Activated CD4-positive, alpha-beta T cell treated with anti-CD3 and anti-CD28 coated beads, Interleukin-10, Interleukin-2, amounts not matched to agents 100 ng/mL and 50 ng/mL, durations not matched to agents 16 hours and 8 hours (primary cell): ENCODE measurements around the gene RBM19.

ENCODE experiments used
- DNase-seq: peaks from one replicate; pipeline ENCODE4 v3.0.0-alpha.2; 2020

RBM19 gene

GRCh38 chr12:113879658-113880057 is 86.5 kb downstream of the RBM19 start:
- no peak for DNase-seq

DNA sequence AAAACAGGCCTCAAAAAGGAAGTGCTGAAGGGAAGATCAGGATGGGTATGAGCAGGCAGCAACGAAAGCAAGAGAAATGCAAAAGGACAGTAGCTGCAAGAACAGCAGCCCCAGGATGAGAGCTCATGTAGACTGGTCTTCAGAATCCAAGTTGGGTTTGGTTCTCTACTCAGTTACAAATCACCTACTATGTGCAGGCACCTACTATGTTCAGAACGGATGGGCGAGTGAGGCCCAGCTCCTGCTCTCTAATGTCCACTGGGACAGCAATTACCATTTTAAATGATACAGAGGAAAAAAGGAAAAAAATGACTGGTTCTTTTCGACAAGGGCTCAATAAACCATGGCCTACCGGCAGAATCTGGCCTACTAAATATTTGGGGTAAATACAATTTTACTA is 88.5 kb downstream of the RBM19 start:
- DNase-seq = no peak

DNA sequence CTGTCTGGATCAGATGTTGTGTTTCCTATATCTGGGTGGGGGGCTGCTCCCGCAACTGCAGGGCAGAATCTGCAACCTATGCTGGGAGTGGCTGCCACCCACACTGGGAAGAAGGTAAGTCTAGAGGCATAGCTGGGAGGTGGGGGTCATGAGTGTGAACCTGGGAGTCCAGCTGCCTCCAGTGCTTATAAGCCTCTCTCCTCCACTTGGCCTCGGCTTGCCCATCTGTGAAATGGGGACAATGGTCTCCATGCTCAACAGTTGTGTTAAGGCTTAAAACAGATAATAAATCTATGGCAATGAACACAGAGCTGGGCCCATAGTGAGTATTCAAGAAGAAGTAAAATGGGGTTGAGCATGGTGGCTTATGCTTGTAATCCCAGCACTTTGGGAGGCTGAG is 90.0 kb downstream of the RBM19 start:
- no peak for DNase-seq

GRCh38 chr12:113875691-113876090 is 90.4 kb downstream of the RBM19 start:
- no peak for DNase-seq

DNA sequence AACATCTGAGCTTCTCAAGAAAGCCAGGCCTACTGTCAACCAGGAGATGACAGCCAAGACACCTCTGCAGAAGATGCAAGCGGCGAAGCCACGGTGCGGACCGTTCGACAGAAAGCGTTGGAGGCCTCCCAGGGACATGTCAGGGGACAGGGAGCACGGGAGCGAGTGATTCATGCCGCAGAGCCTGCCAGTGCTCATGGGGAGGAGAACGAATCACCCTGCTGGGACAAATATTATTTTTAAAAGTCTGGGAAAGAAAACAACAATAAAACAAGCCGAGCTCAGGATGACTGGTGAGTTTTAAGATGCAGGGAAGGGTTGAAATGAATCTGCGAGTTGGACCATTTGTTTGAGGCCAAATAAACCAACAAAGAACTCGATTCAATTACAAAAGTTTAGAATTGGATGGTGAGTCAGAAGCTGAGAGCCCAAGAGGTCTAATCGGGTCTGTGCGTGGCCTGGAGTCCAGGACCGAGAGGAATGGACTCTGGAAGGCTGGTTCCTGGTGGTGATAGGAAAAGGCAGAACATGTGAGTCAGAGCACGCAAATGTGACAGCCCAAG is 91.0 kb downstream of the RBM19 start:
- DNase-seq = no peak

DNA sequence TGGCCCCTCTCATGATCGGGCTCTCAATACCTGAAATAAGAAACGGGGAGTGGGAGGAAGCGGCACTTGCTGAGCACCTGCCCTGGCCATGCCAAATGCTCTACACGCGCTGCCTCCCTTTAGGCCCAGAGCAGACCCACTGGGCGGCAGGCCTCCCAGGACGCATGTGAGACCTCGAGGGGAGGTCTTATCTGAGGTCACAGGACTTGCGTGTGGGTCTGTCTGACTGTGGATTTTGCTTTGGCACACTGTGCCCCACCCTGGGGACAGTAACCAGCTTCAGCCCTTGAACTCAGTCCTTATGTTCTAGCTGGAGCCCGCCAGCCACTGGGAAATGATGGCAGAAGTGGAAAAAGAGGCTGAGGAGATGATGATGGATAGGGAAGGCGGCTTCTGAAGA is 91.8 kb downstream of the RBM19 start:
- no peak for DNase-seq

GRCh38 chr12:113873740-113874139 is 92.4 kb downstream of the RBM19 start:
- DNase-seq = no peak

DNA sequence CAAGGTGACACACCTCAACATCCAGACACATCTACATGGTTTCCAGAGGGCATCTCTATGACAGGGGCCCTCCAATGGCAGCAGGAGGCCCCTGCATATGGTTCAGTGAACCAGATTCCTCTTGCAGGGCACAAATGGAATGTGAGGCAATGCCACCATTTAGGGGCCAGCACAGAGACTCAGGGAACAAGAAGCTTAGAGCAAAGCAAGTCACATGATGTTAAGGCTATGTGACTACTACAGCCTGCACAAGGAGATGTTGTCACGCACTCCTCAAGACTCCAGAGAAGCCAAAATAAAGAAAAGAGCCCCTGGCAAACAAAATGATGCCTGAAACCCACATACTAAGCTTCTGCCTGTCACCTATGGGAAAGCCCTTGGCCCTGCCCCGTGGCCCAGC is 95.2 kb downstream of the RBM19 start:
- DNase-seq = no peak

- DNase-seq = no peak
Observed at GRCh38 chr12:113870035-113870434, 96.1 kb downstream of the RBM19 start.

DNA sequence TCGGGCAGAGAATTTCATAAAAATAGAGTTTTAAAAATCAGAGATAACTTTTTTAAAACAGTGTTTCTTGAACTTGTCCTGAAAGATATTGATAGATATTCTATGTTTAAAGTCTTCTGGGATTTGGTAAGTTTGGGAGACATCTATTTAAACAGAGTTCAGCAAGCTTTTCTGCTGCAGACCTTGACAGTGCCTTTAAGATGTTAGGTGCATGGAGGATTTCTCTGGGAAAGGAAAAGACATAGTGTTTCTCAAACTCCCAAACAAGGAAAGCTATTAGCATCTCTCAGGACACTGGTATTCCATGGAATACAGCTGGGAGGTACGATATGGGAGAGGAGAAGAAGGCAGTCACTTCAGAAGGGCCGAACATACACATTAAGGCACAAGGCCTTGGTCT is 97.8 kb downstream of the RBM19 start:
- no peak for DNase-seq

GRCh38 chr12:113867258-113867657 is 98.9 kb downstream of the RBM19 start:
- DNase-seq = no peak

DNA sequence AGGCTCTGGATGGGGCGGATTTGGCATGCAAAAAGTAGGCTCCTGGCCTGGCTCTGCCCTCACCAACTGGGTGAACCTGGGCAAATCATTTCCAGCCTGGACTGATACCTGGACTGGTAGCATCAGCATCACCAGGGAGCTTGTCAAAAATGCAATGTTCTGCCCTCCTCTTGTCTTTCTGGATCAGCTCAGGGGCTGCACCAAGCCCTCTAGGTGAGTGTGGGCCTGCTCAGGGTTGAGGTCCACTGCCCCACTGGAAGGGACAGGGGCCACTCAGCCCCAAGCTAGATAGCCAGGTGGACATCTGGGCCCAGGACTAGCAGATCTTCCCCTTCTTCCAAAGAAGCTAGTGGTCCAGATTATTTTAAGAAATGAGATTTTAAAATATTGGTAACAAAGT is 99.6 kb downstream of the RBM19 start:
- DNase-seq = no peak

DNA sequence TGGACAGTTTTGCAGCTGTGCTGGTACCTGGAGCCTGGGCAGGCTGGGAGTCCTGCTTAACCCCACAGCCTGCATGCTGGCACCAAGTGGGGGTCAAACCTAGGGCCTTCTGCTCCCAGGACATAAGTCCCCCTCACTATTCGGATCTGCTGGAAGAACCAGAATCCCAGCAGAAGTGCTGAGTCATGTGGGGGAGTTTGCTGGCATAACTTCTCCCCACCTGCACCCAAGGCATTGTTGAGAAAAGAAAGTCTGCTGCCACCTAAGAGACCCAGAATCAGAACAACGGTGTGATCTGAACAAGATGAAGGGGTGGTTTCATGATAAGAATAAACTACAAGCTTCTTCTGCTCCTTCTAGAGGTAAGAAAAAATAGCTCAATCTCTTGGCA is 102.7 kb downstream of the RBM19 start:
- DNase-seq = no peak

GRCh38 chr12:113862590-113863454 is 103.3 kb downstream of the RBM19 start:
- DNase-seq = peak; percentile 10

DNA sequence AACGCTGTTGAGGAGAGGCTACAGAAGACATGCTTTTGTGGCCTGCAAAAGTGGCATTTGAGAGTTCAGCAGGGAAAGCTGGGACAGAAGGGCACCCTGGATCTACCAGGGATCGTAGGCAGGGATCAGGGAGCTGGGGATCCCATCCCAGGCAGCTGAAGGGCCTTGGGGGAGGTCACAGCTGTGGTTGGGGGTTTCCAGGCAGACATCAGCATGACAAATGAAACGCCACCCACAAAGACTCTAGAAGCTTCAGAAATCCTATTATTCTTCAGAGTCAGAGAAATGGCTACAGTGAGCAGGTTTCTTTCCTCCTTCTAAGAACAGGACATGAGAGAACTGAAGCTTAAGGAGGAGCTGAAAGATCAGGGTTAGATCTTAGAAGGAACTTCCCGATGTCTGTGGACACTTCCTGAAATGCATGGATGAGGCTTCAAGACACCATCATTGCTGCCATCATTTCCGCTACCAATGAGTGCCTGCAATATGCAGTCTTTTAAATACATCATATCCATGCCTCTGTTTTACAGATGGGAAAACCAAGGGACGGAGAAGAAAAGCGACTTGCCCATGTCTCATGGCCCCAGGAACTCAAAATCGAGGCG is 104.3 kb downstream of the RBM19 start:
- no peak for DNase-seq

DNA sequence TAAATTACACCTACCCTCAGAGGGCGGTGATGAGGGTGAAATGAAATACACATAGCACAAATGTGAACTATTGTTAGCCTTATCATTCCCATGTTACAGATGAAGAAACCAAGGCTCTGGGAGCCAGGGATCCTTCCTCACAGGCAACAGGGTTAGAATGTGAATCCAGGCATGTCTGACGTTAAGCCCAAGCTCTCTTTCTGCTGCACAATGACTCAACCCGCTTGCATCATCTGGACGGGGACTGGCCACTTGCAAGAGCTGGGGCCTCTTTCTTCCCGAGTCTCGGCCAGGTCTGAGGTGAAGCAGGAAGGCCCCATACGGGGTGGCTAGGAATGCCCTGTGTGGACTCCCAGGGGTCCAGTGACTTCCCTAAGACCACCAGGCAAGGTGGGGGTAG is 105.2 kb downstream of the RBM19 start:
- no peak for DNase-seq

- DNase-seq = no peak
Observed at GRCh38 chr12:113860059-113860820, 105.9 kb downstream of the RBM19 start.

GRCh38 chr12:113858841-113859386 is 107.2 kb downstream of the RBM19 start:
- no peak for DNase-seq

GRCh38 chr12:113857371-113857770 is 108.8 kb downstream of the RBM19 start:
- no peak for DNase-seq

DNA sequence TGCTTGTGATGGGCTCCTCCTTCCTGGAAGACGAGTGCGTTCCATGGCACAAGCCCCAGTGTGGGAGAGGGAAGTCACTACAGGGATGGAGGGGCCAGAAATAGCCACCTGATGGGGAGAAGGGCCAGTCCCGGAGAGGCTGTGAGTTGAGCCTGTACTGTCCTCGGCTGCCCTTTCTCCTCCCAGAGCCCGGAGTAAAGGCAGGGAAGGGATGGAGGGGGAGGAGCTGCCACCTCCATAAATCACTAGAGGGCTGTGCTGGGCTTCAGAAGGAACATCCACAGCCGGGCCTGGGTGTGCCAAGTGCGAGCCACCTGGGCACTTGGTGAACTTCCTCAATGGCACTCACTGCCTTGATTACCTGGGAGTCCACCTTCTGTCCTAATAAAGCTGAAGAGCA is 110.1 kb downstream of the RBM19 start:
- DNase-seq = no peak

DNA sequence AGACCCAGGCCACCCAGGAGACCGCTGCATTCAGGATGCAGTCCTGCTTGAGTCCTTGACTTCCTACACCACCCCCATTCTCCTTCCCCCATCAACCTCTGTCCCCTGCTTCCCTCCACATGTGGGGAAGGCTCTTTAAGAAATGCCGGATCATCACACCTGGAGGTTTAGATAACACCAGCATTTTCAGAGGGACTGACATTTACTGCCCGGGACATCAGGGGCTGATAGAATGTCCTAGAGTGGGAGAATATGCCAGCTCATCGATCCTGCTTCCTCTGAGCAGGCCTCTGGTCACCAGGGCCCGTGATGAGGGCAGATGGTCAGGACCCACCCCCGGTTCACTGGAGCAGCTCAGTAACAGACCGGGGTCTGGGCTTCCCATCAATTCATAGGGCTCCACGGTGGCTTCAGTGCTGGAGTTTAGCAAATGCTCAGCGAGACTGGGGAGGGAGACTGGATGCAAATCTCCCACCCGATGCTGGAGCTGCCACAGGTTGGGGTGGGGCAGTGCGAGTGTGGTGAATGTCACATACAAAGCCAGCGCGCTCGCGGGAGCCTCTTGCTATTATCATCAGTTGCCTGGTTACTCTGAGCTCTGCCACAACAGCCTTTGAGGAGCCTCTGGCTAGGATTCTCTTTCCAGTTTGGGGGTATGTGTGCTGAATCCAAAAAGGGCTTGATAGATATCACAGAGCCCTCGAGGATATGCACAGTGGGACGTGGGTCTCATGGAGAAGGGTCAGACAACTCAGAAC is 111.6 kb downstream of the RBM19 start:
- DNase-seq = no peak

DNA sequence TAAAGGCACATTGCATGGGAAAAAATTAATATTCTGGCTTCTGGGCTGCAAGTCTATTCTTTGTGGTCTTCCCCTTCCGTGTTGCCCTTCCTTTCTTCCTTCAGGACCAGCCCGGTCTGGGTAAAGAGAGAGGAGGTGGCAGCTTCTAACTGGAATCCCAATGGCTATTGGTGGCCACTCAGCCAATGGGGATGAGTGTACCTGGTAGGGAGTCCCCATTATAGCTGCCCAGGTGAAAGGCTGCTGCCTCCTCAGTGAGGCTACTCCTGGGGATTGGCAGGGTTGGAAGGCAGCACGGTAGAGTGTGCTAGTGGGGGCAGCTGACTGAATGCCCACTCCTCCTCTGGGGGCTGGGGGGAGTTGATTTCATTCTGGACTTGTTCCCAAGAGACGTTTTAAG is 112.6 kb downstream of the RBM19 start:
- DNase-seq = no peak
